A549 (cell line): ENCODE measurements around the gene EDN1.

Experiments used
- EP300 ChIP-seq, 2 experiments: fragments of >200 bp; sonication (Bioruptor Twin); formaldehyde crosslinking; IDR thresholded peaks; 2 replicates in 1 of 2; 3 replicates in 1 of 2; pipeline ENCODE4 v1.6.1; 2016 to 2017
- MYC ChIP-seq: IDR thresholded peaks from 2 replicates; pipeline ENCODE4 v1.6.1; 2012; ENCODE audit warnings: mild to moderate bottlenecking, inconsistent platforms, low read length, improper control_type of control experiment, borderline replicate concordance
- POLR2A ChIP-seq: IDR thresholded peaks from 2 replicates; pipeline ENCODE4 v1.6.1; 2012; ENCODE audit warnings: mild to moderate bottlenecking, low read length
- RAD21 ChIP-seq, 2 experiments: fragments of >200 bp in 1 of 2; sonication (Bioruptor Twin) in 1 of 2; formaldehyde crosslinking in 1 of 2; IDR thresholded peaks in 1 of 2; conservative IDR thresholded peaks in 1 of 2; 2 replicates in 1 of 2; 3 replicates in 1 of 2; pipeline ENCODE4 v1.6.1; 2012 to 2018; ENCODE audit warnings: inconsistent platforms in 1 of 2
- RFX5 ChIP-seq: fragments of 450-650 bp; IDR thresholded peaks from 2 replicates; pipeline ENCODE4 v1.7.1; 2014; ENCODE audit warnings: antibody characterized with exemption, mild to moderate bottlenecking, moderate library complexity
- SMC3 ChIP-seq: fragments of >200 bp; sonication (Bioruptor Twin); formaldehyde crosslinking; IDR thresholded peaks from 3 replicates; pipeline ENCODE4 v1.6.1; 2018; ENCODE audit warnings: inconsistent platforms
- SREBF2 ChIP-seq: fragments of 450-650 bp; IDR thresholded peaks from 2 replicates; pipeline ENCODE4 v1.6.1; 2014; ENCODE audit warnings: mild to moderate bottlenecking, moderate library complexity
- TP53 ChIP-seq: fragments of 250-450 bp; sonication (Bioruptor Pico); IDR thresholded peaks from 2 replicates; pipeline ENCODE4 v1.5.0; 2021; ENCODE audit warnings: mild to moderate bottlenecking, moderate library complexity
- TF ChIP-seq, protein P1 (sequence below): fragments of >200 bp; sonication (Bioruptor Twin); formaldehyde crosslinking; IDR thresholded peaks from 3 replicates; pipeline ENCODE4 v1.5.1; 2016
- TF ChIP-seq, protein P2 (sequence below): fragments of >200 bp; sonication (Bioruptor Twin); formaldehyde crosslinking; IDR thresholded peaks from 3 replicates; pipeline ENCODE4 v1.6.1; 2016
- TF ChIP-seq, protein P3 (sequence below): fragments of 450-650 bp; IDR thresholded peaks from 2 replicates; pipeline ENCODE4 v1.6.1; 2014; ENCODE audit warnings: antibody characterized with exemption
- TF ChIP-seq, protein P4 (sequence below): IDR thresholded peaks from 2 replicates; pipeline ENCODE4 v1.6.1; 2012
- TF ChIP-seq, protein P5 (sequence below): fragments of 200-600 bp; sonication (generic); IDR thresholded peaks from 2 replicates; pipeline ENCODE4 v1.6.1; 2016; ENCODE audit warnings: antibody characterized with exemption, mild to moderate bottlenecking, moderate library complexity
- TF ChIP-seq, protein P6 (sequence below): IDR thresholded peaks from 2 replicates; pipeline ENCODE4 v1.6.1; 2012

DNA sequence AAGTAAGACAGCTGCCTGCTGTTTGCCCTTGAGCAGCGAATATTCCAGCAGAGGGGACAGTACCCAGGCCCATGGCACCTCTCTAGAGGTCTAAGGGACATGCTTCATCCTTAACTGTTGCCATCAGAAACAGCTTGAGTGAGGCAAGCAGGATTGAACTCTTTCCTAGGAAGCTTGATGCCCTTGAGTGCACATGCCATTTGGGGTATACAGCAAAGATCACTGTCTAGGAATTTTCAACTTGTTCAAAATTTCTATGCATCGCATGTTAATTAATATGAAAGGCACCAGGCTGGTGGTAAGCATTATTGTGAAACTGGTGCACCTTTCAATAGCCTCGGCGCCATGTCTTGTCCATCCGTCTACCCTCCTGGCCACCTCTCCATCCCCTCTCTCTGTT, 54.1 kb downstream of the EDN1 start:
- TF ChIP-seq, protein P1, sequence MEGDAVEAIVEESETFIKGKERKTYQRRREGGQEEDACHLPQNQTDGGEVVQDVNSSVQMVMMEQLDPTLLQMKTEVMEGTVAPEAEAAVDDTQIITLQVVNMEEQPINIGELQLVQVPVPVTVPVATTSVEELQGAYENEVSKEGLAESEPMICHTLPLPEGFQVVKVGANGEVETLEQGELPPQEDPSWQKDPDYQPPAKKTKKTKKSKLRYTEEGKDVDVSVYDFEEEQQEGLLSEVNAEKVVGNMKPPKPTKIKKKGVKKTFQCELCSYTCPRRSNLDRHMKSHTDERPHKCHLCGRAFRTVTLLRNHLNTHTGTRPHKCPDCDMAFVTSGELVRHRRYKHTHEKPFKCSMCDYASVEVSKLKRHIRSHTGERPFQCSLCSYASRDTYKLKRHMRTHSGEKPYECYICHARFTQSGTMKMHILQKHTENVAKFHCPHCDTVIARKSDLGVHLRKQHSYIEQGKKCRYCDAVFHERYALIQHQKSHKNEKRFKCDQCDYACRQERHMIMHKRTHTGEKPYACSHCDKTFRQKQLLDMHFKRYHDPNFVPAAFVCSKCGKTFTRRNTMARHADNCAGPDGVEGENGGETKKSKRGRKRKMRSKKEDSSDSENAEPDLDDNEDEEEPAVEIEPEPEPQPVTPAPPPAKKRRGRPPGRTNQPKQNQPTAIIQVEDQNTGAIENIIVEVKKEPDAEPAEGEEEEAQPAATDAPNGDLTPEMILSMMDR: no peak
- TF ChIP-seq, protein P2, sequence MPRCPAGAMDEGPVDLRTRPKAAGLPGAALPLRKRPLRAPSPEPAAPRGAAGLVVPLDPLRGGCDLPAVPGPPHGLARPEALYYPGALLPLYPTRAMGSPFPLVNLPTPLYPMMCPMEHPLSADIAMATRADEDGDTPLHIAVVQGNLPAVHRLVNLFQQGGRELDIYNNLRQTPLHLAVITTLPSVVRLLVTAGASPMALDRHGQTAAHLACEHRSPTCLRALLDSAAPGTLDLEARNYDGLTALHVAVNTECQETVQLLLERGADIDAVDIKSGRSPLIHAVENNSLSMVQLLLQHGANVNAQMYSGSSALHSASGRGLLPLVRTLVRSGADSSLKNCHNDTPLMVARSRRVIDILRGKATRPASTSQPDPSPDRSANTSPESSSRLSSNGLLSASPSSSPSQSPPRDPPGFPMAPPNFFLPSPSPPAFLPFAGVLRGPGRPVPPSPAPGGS: no peak
- TF ChIP-seq RFX5 (no peak), POLR2A (no peak), MYC (no peak), EP300 (IDR thresholded peaks at IDR 0.05) (no peak), SMC3 (no peak), RAD21 (conservative IDR thresholded peaks at IDR 0.05 in 1 of 2, IDR thresholded peaks at IDR 0.05 in 1 of 2) (no peak), SREBF2 (no peak), TP53 (CRISPR knock-in tag) (no peak)
- TF ChIP-seq, protein P3, sequence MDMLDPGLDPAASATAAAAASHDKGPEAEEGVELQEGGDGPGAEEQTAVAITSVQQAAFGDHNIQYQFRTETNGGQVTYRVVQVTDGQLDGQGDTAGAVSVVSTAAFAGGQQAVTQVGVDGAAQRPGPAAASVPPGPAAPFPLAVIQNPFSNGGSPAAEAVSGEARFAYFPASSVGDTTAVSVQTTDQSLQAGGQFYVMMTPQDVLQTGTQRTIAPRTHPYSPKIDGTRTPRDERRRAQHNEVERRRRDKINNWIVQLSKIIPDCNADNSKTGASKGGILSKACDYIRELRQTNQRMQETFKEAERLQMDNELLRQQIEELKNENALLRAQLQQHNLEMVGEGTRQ: no peak
- TF ChIP-seq, protein P4, sequence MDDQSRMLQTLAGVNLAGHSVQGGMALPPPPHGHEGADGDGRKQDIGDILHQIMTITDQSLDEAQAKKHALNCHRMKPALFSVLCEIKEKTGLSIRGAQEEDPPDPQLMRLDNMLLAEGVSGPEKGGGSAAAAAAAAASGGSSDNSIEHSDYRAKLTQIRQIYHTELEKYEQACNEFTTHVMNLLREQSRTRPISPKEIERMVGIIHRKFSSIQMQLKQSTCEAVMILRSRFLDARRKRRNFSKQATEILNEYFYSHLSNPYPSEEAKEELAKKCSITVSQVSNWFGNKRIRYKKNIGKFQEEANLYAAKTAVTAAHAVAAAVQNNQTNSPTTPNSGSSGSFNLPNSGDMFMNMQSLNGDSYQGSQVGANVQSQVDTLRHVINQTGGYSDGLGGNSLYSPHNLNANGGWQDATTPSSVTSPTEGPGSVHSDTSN: no peak
- TF ChIP-seq, protein P5, sequence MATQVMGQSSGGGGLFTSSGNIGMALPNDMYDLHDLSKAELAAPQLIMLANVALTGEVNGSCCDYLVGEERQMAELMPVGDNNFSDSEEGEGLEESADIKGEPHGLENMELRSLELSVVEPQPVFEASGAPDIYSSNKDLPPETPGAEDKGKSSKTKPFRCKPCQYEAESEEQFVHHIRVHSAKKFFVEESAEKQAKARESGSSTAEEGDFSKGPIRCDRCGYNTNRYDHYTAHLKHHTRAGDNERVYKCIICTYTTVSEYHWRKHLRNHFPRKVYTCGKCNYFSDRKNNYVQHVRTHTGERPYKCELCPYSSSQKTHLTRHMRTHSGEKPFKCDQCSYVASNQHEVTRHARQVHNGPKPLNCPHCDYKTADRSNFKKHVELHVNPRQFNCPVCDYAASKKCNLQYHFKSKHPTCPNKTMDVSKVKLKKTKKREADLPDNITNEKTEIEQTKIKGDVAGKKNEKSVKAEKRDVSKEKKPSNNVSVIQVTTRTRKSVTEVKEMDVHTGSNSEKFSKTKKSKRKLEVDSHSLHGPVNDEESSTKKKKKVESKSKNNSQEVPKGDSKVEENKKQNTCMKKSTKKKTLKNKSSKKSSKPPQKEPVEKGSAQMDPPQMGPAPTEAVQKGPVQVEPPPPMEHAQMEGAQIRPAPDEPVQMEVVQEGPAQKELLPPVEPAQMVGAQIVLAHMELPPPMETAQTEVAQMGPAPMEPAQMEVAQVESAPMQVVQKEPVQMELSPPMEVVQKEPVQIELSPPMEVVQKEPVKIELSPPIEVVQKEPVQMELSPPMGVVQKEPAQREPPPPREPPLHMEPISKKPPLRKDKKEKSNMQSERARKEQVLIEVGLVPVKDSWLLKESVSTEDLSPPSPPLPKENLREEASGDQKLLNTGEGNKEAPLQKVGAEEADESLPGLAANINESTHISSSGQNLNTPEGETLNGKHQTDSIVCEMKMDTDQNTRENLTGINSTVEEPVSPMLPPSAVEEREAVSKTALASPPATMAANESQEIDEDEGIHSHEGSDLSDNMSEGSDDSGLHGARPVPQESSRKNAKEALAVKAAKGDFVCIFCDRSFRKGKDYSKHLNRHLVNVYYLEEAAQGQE: no peak
- TF ChIP-seq, protein P6, sequence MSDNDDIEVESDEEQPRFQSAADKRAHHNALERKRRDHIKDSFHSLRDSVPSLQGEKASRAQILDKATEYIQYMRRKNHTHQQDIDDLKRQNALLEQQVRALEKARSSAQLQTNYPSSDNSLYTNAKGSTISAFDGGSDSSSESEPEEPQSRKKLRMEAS: no peak
